Gastrocnemius medialis (tissue), 4 donors: Measurements from ENCODE around the gene TRIM34. TPM values are rescaled to one million over a fixed set of nuclear protein-coding genes. Genes with fewer than 3 reads are reported as not detected.

ENCODE experiments used
- ATAC-seq, 2 donors: fragments of 150-250 bp; one replicate each; pipeline ENCODE4 v1.9.1; 2016
- DNase-seq, 2 donors: peaks; one replicate each; pipeline ENCODE4 v3.0.0-alpha.2; 2019
- H3K27ac ChIP-seq, 4 donors: fragments of 200-600 bp; sonication (generic); 1 replicate in 1 of 4; 2 replicates in 3 of 4; pipeline ENCODE4 v1.5.1; 2016 to 2018; ENCODE audit warnings: mild to moderate bottlenecking in 2 of 4, moderate library complexity in 1 of 4
- H3K27me3 ChIP-seq, 3 donors: fragments of 200-600 bp; sonication (generic) in 2 of 3; 1 replicate in 1 of 3; 2 replicates in 2 of 3; pipeline versions ENCODE4 v1.5.1 to v1.6.0; 2016 to 2019; ENCODE audit warnings: mild to moderate bottlenecking in 1 of 3, moderate library complexity in 1 of 3
- H3K36me3 ChIP-seq, 2 donors: fragments of 200-600 bp; sonication (generic) in 1 of 2; one replicate each; pipeline ENCODE4 v1.5.1; 2017 to 2018
- H3K4me1 ChIP-seq, 2 donors: fragments of 200-600 bp; sonication (generic) in 1 of 2; one replicate each; pipeline ENCODE4 v1.5.1; 2016 to 2017; ENCODE audit warnings: mild to moderate bottlenecking in 2 of 2
- H3K4me3 ChIP-seq, 4 donors: fragments of 200-600 bp; sonication (generic) in 3 of 4; 1 replicate in 1 of 4; 2 replicates in 3 of 4; pipeline ENCODE4 v1.5.1; 2016 to 2019; ENCODE audit warnings: mild to moderate bottlenecking in 2 of 4
- H3K9me3 ChIP-seq, 3 donors: fragments of 200-600 bp; sonication (generic) in 2 of 3; 1 replicate in 1 of 3; 2 replicates in 2 of 3; pipeline ENCODE4 v1.5.1; 2016 to 2019
- POLR2A ChIP-seq, 2 donors: fragments of 450-650 bp; IDR thresholded peaks; one replicate each; pipeline ENCODE4 v1.6.1; 2017; ENCODE audit warnings: antibody characterized with exemption in 2 of 2, mild to moderate bottlenecking in 2 of 2, moderate library complexity in 2 of 2
- in situ Hi-C, 4 donors: fragments of 200-750 bp; cut with MboI; loops; one replicate each; pipeline versions ENCODE4 v1.15.0 to v1.8.0; 2017; ENCODE audit warnings: low sequenced_read_pairs in 4 of 4
- intact Hi-C: fragments of 100-400 bp; cut with DNase I; formaldehyde crosslinking; loops from one replicate; pipeline ENCODE4 v1.15.1; 2023; ENCODE audit warnings: low total_unique reads
- total RNA-seq, 4 donors: library from RNA; depleted of rRNA; stranded (reverse); fragments of >200 nt; gene quantifications; one replicate each; pipeline versions ENCODE4 v1.1.0 to v1.2.3, GENCODE V29; 2016
- TF ChIP-seq, protein P1 (sequence below), 5 experiments: fragments of 450-650 bp in 3 of 5; fragments of 200-600 bp in 2 of 5; sonication (generic) in 2 of 5; IDR thresholded peaks in 4 of 5; conservative IDR thresholded peaks in 1 of 5; 1 replicate in 4 of 5; 2 replicates in 1 of 5; pipeline ENCODE4 v1.5.1; 2016 to 2019; ENCODE audit warnings: antibody characterized with exemption in 5 of 5, mild to moderate bottlenecking in 3 of 5, moderate library complexity in 3 of 5

The TRIM34 gene
- total RNA-seq, 4 donors from 2014 or later, result 0.32 to 1.6 (median 1.2) TPM

GRCh38 chr11:5625281-5625680 is 480 bp downstream of the TRIM34 start:
- intact Hi-C loops, result no loop called here
- DNase-seq (no peak), ATAC-seq (no peak)
- Histone ChIP-seq H3K27ac (peak overlapping the region; percentile 24 to 72 (median 62)), H3K27me3 (no peaks in the 10 kb centered on the region), H3K36me3 (no peaks in the 10 kb centered on the region), H3K9me3 (no peaks in the 10 kb centered on the region), H3K4me1 (peaks cover 4 to 6% of the 10 kb centered on the region in 2 donors), H3K4me3 (peak overlapping the region; percentile 46 to 72 (median 62))
- in situ Hi-C loops, result no loop called here
- no peak for TF ChIP-seq POLR2A (IDR thresholded peaks at IDR 0.05)
- TF ChIP-seq, protein P1, sequence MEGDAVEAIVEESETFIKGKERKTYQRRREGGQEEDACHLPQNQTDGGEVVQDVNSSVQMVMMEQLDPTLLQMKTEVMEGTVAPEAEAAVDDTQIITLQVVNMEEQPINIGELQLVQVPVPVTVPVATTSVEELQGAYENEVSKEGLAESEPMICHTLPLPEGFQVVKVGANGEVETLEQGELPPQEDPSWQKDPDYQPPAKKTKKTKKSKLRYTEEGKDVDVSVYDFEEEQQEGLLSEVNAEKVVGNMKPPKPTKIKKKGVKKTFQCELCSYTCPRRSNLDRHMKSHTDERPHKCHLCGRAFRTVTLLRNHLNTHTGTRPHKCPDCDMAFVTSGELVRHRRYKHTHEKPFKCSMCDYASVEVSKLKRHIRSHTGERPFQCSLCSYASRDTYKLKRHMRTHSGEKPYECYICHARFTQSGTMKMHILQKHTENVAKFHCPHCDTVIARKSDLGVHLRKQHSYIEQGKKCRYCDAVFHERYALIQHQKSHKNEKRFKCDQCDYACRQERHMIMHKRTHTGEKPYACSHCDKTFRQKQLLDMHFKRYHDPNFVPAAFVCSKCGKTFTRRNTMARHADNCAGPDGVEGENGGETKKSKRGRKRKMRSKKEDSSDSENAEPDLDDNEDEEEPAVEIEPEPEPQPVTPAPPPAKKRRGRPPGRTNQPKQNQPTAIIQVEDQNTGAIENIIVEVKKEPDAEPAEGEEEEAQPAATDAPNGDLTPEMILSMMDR (IDR thresholded peaks at IDR 0.05 in 4 of 5, conservative IDR thresholded peaks at IDR 0.05 in 1 of 5), result no peak

DNA sequence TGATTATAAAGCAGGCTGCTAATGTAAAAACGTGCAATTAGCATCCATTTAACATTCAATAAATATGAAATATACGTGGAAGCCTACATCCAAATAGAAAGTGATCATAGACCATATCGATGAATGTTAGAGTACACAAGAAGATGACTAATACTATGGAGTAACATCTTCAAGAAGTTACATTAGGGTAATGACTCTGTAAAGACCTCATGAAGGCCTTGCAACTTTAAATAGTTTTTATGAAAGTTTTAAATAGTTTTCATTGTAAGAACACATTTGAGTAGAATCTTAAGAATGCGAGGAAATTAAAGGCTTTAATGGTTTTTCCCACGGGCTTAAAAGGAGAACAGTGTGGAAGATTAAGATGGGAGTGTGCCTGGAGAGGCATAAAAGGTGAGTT is 1.4 kb downstream of the TRIM34 start:
- DNase-seq, result no peak
- Histone ChIP-seq H3K36me3 (no peaks in the 10 kb centered on the region), H3K27ac (no peak overlapping the region), H3K27me3 (no peaks in the 10 kb centered on the region), H3K9me3 (no peaks in the 10 kb centered on the region), H3K4me3 (no peak overlapping the region), H3K4me1 (peaks cover 4 to 6% of the 10 kb centered on the region in 2 donors)
- ATAC-seq, result no peak
- intact Hi-C loops (no loop called here), in situ Hi-C loops (no loop called here)
- TF ChIP-seq, protein P1 (IDR thresholded peaks at IDR 0.05 in 4 of 5, conservative IDR thresholded peaks at IDR 0.05 in 1 of 5), result no peak
- no peak for TF ChIP-seq POLR2A (IDR thresholded peaks at IDR 0.05)

GRCh38 chr11:5631417-5631816 is 6.6 kb downstream of the TRIM34 start:
- Histone ChIP-seq H3K9me3 (no peaks in the 10 kb centered on the region), H3K36me3 (no peaks in the 10 kb centered on the region), H3K27me3 (no peaks in the 10 kb centered on the region), H3K4me3 (no peak overlapping the region), H3K27ac (no peak overlapping the region), H3K4me1 (no peaks in the 10 kb centered on the region)
- TF ChIP-seq, protein P1 (IDR thresholded peaks at IDR 0.05 in 4 of 5, conservative IDR thresholded peaks at IDR 0.05 in 1 of 5), result no peak
- TF ChIP-seq POLR2A (IDR thresholded peaks at IDR 0.05), result no peak
- intact Hi-C loops, result no loop called here
- in situ Hi-C loops, result no loop called here
- DNase-seq (no peak), ATAC-seq (no peak)

GRCh38 chr11:5631969-5632635 is 7.3 kb downstream of the TRIM34 start:
- Histone ChIP-seq H3K9me3 (no peaks in the 10 kb centered on the region), H3K36me3 (no peaks in the 10 kb centered on the region), H3K4me3 (no peak overlapping the region), H3K27me3 (no peaks in the 10 kb centered on the region), H3K4me1 (no peaks in the 10 kb centered on the region), H3K27ac (no peak overlapping the region)
- no peak for DNase-seq
- TF ChIP-seq, protein P1 (IDR thresholded peaks at IDR 0.05 in 4 of 5, conservative IDR thresholded peaks at IDR 0.05 in 1 of 5), result no peak
- TF ChIP-seq POLR2A (IDR thresholded peaks at IDR 0.05), result no peak
- no peak for ATAC-seq
- in situ Hi-C loops, result no loop called here
- intact Hi-C loops, result no loop called here

GRCh38 chr11:5639953-5640352 is 15.2 kb downstream of the TRIM34 start:
- intact Hi-C loops, result no loop called here
- Histone ChIP-seq H3K4me3 (no peak overlapping the region), H3K27me3 (no peaks in the 10 kb centered on the region), H3K9me3 (no peaks in the 10 kb centered on the region), H3K4me1 (no peaks in the 10 kb centered on the region), H3K36me3 (no peaks in the 10 kb centered on the region), H3K27ac (no peak overlapping the region)
- no peak for DNase-seq
- TF ChIP-seq, protein P1 (IDR thresholded peaks at IDR 0.05 in 4 of 5, conservative IDR thresholded peaks at IDR 0.05 in 1 of 5), result no peak
- TF ChIP-seq POLR2A (IDR thresholded peaks at IDR 0.05), result no peak
- in situ Hi-C loops, result no loop called here
- no peak for ATAC-seq
